HG03095 (cell line): ENCODE results near the gene NRM.
A peak's percentile ranks its signal among the peaks of the same experiment; 100 is the strongest.
"Not testable (repeated sequence)": the region's sequence is repeated elsewhere in the genome, so short reads cannot be mapped to it uniquely, and the experiment has no call there.

Source experiments
- ATAC-seq: cut with Tn5 transposase; IDR thresholded peaks from one replicate; pipeline ENCODE4 v1.9.1; 2021; ENCODE audit warnings: moderate library complexity; ENCODE audit not compliant: unreplicated experiment

The NRM gene

GRCh38 chr6:30672445-30673253 lies 18.1 kb downstream of the NRM start, which contains the start of gene DHX16:
Gene DHX16 (minus strand): TSS chr6:30673006. CDS start chr6:30672841, 165 bp downstream.
- ATAC-seq = peak; percentile 55

- ATAC-seq = no peak
Observed at GRCh38 chr6:30670760-30671527, 19.8 kb downstream of the NRM start.

DNA sequence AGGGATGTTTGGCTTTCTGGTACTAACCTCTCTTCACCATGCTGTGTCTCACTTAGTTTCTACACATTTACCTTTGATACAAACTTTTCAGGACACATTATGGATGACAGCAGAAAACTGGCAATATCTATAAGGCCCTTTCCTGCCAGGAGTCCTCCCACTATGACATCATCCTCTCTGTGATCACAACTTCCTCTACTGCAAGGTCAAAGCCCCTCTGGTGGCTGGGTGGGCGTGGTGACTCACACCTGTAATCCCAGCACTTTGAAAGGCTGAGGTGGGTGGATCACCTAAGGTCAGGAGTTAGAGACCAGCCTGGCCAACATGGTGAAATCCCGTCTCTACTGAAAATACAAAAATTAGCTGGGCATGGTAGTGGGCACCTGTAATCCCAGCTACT lies 24.5 kb downstream of the NRM start:
- ATAC-seq = not testable (repeated sequence)

- no peak for ATAC-seq
Observed at GRCh38 chr6:30664994-30665767, 25.6 kb downstream of the NRM start.

DNA sequence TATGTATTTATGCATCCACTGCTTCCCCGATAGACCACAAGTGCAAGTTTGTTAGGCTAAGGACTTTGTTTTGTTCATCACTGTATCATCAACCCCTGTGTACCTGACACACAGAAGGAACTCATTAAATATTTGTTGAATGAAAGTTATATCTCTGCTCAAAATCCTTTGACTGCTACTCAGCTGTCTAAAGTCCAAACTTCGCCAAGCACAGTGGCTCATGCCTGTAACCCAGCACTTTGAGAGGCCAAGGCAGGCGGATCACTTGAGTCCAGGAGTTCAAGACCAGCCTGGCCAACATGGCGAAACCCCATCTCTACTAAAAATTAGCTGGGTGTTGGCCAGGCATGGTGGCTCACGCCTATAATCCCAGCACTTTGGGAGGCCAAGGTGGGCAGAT lies 32.9 kb downstream of the NRM start:
- not testable (repeated sequence) for ATAC-seq

GRCh38 chr6:30657454-30657853 lies 33.3 kb downstream of the NRM start:
- no peak for ATAC-seq

DNA sequence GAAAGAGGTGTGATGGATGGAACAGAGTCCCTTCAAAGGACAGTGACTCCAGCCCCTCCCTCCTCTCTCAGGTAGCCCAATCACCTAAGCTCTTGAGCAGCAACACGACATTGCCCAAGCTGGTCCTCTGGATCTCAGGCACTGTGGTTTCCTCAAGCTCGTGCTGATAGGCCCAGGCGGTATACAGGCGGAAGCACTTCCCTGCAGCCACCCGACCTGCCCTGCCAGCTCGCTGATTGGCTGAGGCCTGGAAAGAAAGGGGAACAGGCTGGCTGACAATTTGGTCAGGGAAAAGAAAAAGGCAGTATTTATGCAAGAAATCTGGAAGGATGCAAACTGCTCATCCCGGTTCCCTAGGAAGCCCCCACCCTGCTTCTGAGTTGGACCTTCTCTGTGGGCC lies 34.3 kb downstream of the NRM start:
- ATAC-seq = no peak

- no peak for ATAC-seq
Observed at GRCh38 chr6:30655743-30656094, 35.1 kb downstream of the NRM start.

- no peak for ATAC-seq
Observed at GRCh38 chr6:30654798-30655742, 35.7 kb downstream of the NRM start.

GRCh38 chr6:30651143-30651542 lies 39.6 kb downstream of the NRM start:
- ATAC-seq = no peak

GRCh38 chr6:30647242-30648116 lies 43.3 kb downstream of the NRM start:
- ATAC-seq = peak; percentile 50

- ATAC-seq = peak; percentile 43
Observed at GRCh38 chr6:30646450-30647241, 44.1 kb downstream of the NRM start, which contains the start of gene C6orf136. Gene C6orf136 (plus strand): TSS chr6:30647133. CDS start chr6:30647232, 99 bp downstream.

GRCh38 chr6:30645989-30646388 lies 44.8 kb downstream of the NRM start:
- no peak for ATAC-seq

DNA sequence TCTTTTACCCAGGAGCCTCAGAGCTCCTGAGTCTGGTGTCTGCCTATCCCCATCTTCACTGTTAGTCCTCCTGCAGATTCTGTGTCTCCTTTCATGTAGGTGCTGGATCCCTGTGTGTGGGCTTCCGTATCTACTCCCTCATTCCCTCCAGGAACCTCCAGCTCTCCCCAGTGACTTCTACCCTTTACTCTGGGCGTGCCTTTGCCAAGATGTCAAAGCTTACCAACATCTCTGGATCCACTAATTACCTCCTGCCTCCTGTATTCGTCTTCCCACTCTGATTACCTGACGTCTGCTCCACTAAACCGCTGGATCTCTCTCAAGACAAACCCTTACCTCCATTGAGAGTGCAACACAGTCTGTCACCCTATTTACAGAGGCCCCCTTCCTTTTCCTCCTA lies 46.0 kb downstream of the NRM start:
- ATAC-seq = no peak

DNA sequence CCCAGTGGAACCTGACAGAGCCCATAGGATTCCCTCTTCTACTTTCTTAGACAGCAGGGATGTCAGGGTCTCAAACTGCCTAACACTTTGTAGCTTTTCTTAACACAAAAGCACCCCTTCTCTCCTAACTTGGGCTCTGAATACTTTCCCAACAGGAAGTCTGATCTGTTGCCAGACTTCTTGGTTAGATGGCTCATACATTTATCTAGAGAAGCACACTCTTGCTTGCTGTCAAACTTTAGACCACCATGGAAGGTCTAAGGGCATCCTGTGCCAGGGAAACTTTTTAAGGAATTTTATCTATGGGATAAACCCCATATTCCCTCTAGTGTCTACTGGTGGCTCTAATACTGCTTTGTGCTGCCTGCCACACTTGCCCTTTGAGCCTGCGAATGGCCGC lies 47.1 kb downstream of the NRM start:
- ATAC-seq = no peak

- ATAC-seq = no peak
Observed at GRCh38 chr6:30641048-30641447, 49.7 kb downstream of the NRM start.

GRCh38 chr6:30640481-30640880 lies 50.3 kb downstream of the NRM start:
- no peak for ATAC-seq
